Thoracic aorta (tissue), 2 donors: ENCODE results near the gene OR52I2. TPM values are rescaled to one million over a fixed set of nuclear protein-coding genes. Genes with fewer than 3 reads are reported as not detected.

Experiments used
- ATAC-seq: fragments of 150-250 bp; one replicate; pipeline ENCODE4 v1.8.0; 2017; ENCODE audit warnings: low read depth; ENCODE audit not compliant: insufficient number of reproducible peaks, low FRiP score
- DNase-seq: peaks from one replicate; pipeline ENCODE4 v3.0.0-alpha.2; 2020; ENCODE audit warnings: low spot score
- H3K27ac ChIP-seq, 2 donors: fragments of 200-600 bp; sonication (generic); 1 replicate in 1 of 2; 2 replicates in 1 of 2; pipeline ENCODE4 v1.5.1; 2016; ENCODE audit warnings: mild to moderate bottlenecking in 2 of 2, moderate library complexity in 2 of 2
- H3K27me3 ChIP-seq: fragments of 200-600 bp; sonication (generic); replicated peaks from 2 replicates; pipeline ENCODE4 v1.6.0; 2016; ENCODE audit warnings: mild to moderate bottlenecking; ENCODE audit not compliant: insufficient read depth
- H3K36me3 ChIP-seq: fragments of 200-600 bp; sonication (generic); one replicate; pipeline ENCODE4 v1.5.1; 2016
- H3K4me1 ChIP-seq, 2 donors: fragments of 200-600 bp; sonication (generic); 1 replicate in 1 of 2; 2 replicates in 1 of 2; pipeline versions ENCODE4 v1.5.1 to v1.6.0; 2016; ENCODE audit warnings: low read depth in 2 of 2, mild to moderate bottlenecking in 1 of 2; ENCODE audit not compliant: control insufficient read depth in 1 of 2
- H3K4me3 ChIP-seq: fragments of 200-600 bp; sonication (generic); 2 replicates; pipeline ENCODE4 v1.5.1; 2016; ENCODE audit warnings: mild to moderate bottlenecking
- H3K9me3 ChIP-seq: fragments of 200-600 bp; sonication (generic); 2 replicates; pipeline ENCODE4 v1.5.1; 2016
- total RNA-seq, 2 donors: library from RNA; depleted of rRNA; stranded (reverse); fragments of >200 nt; gene quantifications; one replicate each; pipeline versions ENCODE4 v1.1.0 to v1.2.3, GENCODE V29; 2016
- TF ChIP-seq, protein P1 (sequence below): fragments of 200-600 bp; sonication (generic); IDR thresholded peaks from one replicate; pipeline ENCODE4 v1.5.1; 2019; ENCODE audit warnings: antibody characterized with exemption

OR52I2 gene
- total RNA-seq, 2 donors from 2014 or later: not detected

DNA sequence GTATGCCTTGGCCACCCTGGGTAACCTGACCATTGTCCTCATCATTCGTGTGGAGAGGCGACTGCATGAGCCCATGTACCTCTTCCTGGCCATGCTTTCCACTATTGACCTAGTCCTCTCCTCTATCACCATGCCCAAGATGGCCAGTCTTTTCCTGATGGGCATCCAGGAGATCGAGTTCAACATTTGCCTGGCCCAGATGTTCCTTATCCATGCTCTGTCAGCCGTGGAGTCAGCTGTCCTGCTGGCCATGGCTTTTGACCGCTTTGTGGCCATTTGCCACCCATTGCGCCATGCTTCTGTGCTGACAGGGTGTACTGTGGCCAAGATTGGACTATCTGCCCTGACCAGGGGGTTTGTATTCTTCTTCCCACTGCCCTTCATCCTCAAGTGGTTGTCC, 58.4 kb downstream of the OR52I2 start:
- Histone ChIP-seq H3K27me3 (no peaks in the 10 kb centered on the region), H3K9me3 (no peaks in the 10 kb centered on the region), H3K27ac (no peak overlapping the region), H3K4me1 (no peaks in the 10 kb centered on the region), H3K4me3 (no peak overlapping the region), H3K36me3 (no peaks in the 10 kb centered on the region)
- DNase-seq: no peak
- ATAC-seq: no peak
- TF ChIP-seq, protein P1, sequence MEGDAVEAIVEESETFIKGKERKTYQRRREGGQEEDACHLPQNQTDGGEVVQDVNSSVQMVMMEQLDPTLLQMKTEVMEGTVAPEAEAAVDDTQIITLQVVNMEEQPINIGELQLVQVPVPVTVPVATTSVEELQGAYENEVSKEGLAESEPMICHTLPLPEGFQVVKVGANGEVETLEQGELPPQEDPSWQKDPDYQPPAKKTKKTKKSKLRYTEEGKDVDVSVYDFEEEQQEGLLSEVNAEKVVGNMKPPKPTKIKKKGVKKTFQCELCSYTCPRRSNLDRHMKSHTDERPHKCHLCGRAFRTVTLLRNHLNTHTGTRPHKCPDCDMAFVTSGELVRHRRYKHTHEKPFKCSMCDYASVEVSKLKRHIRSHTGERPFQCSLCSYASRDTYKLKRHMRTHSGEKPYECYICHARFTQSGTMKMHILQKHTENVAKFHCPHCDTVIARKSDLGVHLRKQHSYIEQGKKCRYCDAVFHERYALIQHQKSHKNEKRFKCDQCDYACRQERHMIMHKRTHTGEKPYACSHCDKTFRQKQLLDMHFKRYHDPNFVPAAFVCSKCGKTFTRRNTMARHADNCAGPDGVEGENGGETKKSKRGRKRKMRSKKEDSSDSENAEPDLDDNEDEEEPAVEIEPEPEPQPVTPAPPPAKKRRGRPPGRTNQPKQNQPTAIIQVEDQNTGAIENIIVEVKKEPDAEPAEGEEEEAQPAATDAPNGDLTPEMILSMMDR: no peak

DNA sequence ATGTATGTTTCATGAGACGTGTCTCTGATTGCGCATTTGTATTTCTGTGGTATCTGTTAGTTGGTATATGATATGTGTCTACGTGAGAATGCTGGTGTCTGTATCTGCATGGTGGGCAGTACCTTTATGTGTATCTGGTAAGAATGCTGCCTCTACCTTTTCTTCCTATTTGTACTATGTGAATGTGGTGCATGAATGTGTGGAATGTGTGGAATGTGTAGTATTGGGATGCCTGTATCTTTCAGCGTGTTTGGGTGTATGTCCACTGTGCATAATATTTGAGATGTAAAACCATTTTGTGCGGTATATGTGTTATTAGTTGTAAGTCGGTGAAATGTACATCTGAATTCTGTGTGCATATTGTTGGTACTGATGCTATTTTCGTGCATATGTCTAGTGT, 60.0 kb downstream of the OR52I2 start:
- no peak for ATAC-seq
- Histone ChIP-seq H3K4me1 (no peaks in the 10 kb centered on the region), H3K27ac (no peak overlapping the region)

DNA sequence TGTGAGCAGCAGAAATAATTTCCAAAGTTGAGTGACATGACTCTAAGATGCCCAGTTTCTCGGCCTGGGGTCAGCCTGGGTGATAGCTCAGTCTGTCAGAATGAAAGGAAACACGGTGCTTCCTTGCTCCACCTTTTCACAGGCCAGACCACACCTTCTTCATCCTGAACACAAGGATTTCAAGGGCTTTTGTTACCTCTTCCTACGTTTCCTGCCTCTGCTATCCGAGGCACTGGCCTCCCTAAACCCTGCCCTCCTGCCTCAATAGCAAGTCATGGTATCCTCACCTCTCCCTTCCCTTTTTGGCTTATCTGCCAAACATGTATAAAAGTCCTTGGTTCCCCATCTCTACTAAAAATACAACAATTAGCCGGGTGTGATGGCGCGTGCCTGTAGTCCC, 60.5 kb downstream of the OR52I2 start:
- Histone ChIP-seq H3K27me3 (no peaks in the 10 kb centered on the region), H3K9me3 (no peaks in the 10 kb centered on the region), H3K4me3 (no peak overlapping the region), H3K4me1 (no peaks in the 10 kb centered on the region), H3K36me3 (no peaks in the 10 kb centered on the region), H3K27ac (no peak overlapping the region)
- TF ChIP-seq, protein P1: no peak
- ATAC-seq (no peak), DNase-seq (no peak)

More for the DNA sequence above, 60.0 kb downstream of the OR52I2 start:
- no peak for DNase-seq
- H3K4me3 ChIP-seq: no peak overlapping the region
- H3K27me3 ChIP-seq: no peaks in the 10 kb centered on the region
- TF ChIP-seq, protein P1: no peak
- no peaks in the 10 kb centered on the region for H3K36me3 ChIP-seq
- no peaks in the 10 kb centered on the region for H3K9me3 ChIP-seq

Other genes with a start within 250 kb of the OR52I2 start
- not detected for gene OR52B4, start 213.4 kb upstream of the OR52I2 start, total RNA-seq
- 10 to 100 TPM in 1 of 2 donors, 1 to 10 TPM in 1; 9.9 to 29.8 TPM for gene TRIM21, start 188.0 kb upstream of the OR52I2 start, total RNA-seq
- not detected for gene OR52K2, start 132.4 kb upstream of the OR52I2 start, total RNA-seq
- gene OR52K1, start 99.1 kb upstream of the OR52I2 start, total RNA-seq: not detected
- gene OR52M1, start 36.6 kb upstream of the OR52I2 start, total RNA-seq: not detected
- not detected for gene OR52I1, start 12.3 kb downstream of the OR52I2 start, total RNA-seq
- 10 to 100 TPM; 16.0 to 25.4 TPM for gene TRIM68, start 26.5 kb downstream of the OR52I2 start, total RNA-seq
- gene OR51D1, start 55.7 kb downstream of the OR52I2 start, total RNA-seq: not detected
- under 1 TPM in 1 of 2 donors, not detected in 1; 0.21 TPM for gene OR51E1, start 62.2 kb downstream of the OR52I2 start, total RNA-seq
- not detected for gene OR51E2, start 116.1 kb downstream of the OR52I2 start, total RNA-seq
- gene MMP26, start 123.0 kb downstream of the OR52I2 start, total RNA-seq: not detected
- not detected for gene OR51F1, start 188.2 kb downstream of the OR52I2 start, total RNA-seq
- gene OR52R1, start 222.6 kb downstream of the OR52I2 start, total RNA-seq: not detected
- gene OR51F2, start 239.6 kb downstream of the OR52I2 start, total RNA-seq: not detected